Colonic mucosa (tissue), 4 donors: Measurements from ENCODE around the gene ANXA3. TPM values are rescaled to one million over a fixed set of nuclear protein-coding genes. Genes with fewer than 3 reads are reported as not detected.

Experiments used
- DNase-seq: peaks from one replicate; pipeline ENCODE4 v3.0.0-alpha.2; 2020
- H3K27ac ChIP-seq: fragments of 200-600 bp; one replicate; pipeline ENCODE4 v1.8.0; 2021
- H3K27me3 ChIP-seq: fragments of 200-600 bp; one replicate; pipeline ENCODE4 v1.8.0; 2021
- H3K36me3 ChIP-seq: fragments of 200-600 bp; one replicate; pipeline ENCODE4 v1.8.0; 2021
- H3K4me1 ChIP-seq: fragments of 200-600 bp; one replicate; pipeline ENCODE4 v1.8.0; 2021; ENCODE audit warnings: mild to moderate bottlenecking
- H3K4me3 ChIP-seq: fragments of 200-600 bp; one replicate; pipeline ENCODE4 v1.8.0; 2021
- H3K9ac ChIP-seq, 2 donors: one replicate each; pipeline ENCODE4 v1.7.0; 2013; ENCODE audit warnings: control low read depth in 2 of 2, low read depth in 2 of 2, low read length in 2 of 2
- H3K9me3 ChIP-seq: fragments of 200-600 bp; one replicate; pipeline ENCODE4 v1.8.0; 2021
- CTCF ChIP-seq: fragments of 200-600 bp; IDR thresholded peaks from one replicate; pipeline ENCODE4 v1.8.0; 2022; ENCODE audit warnings: antibody characterized with exemption, mild to moderate bottlenecking
- intact Hi-C: fragments of 100-400 bp; cut with DNase I; formaldehyde crosslinking; loops from one replicate; pipeline ENCODE4 v1.14.1; 2022
- total RNA-seq, 2 donors: library from RNA; stranded (reverse); fragmentation: NEBNext Ultra II Directional in 1 of 2; extraction: Animal tissue kit (Norgen Biotek cat#: 25700) in 1 of 2; gene quantifications; one replicate each; pipeline ENCODE4 v1.2.1, GENCODE V29; 2021
- donor health status: healthy.
- donor health status: DM: no; HTN: no; CAD: no.
- donor health status: DM: no; HTN: no; CAD: no.

Gene ANXA3
- total RNA-seq, 2 donors from 2014 or later = 58.9 to 59.2 TPM

GRCh38 chr4:78648640-78649363, 97.2 kb downstream of the ANXA3 start:
- Histone ChIP-seq H3K9me3 (no peaks in the 10 kb centered on the region), H3K27ac (no peak overlapping the region), H3K27me3 (no peaks in the 10 kb centered on the region), H3K9ac (no peak overlapping the region), H3K36me3 (no peaks in the 10 kb centered on the region), H3K4me3 (no peak overlapping the region), H3K4me1 (peaks cover 4% of the 10 kb centered on the region)
- no peak for TF ChIP-seq CTCF
- DNase-seq = no peak
- intact Hi-C loops = loop anchor here (10.0 kb wide), 1 partner anchor 126 kb away; the partner anchor contains the start of gene BMP2K

- no peaks in the 10 kb centered on the region for H3K9me3 ChIP-seq
- no peak overlapping the region for H3K9ac ChIP-seq
- H3K4me3 ChIP-seq = no peak overlapping the region
- TF ChIP-seq CTCF = no peak
- no peaks in the 10 kb centered on the region for H3K27me3 ChIP-seq
- DNase-seq = no peak
- H3K4me1 ChIP-seq = peaks cover 4% of the 10 kb centered on the region
- intact Hi-C loops = no loop called here
- no peaks in the 10 kb centered on the region for H3K36me3 ChIP-seq
- no peak overlapping the region for H3K27ac ChIP-seq
These were observed 98.8 kb downstream of the ANXA3 start for GRCh38 chr4:78650106-78651024.

- no peak for DNase-seq
- Histone ChIP-seq H3K27ac (no peak overlapping the region), H3K27me3 (no peaks in the 10 kb centered on the region), H3K36me3 (no peaks in the 10 kb centered on the region), H3K9me3 (no peaks in the 10 kb centered on the region), H3K4me1 (peaks cover 1% of the 10 kb centered on the region), H3K9ac (no peak overlapping the region), H3K4me3 (no peak overlapping the region)
- TF ChIP-seq CTCF = no peak
- intact Hi-C loops = no loop called here
These were observed 99.8 kb downstream of the ANXA3 start for GRCh38 chr4:78651250-78651860.

- DNase-seq = no peak
- H3K36me3 ChIP-seq = no peaks in the 10 kb centered on the region
- H3K4me1 ChIP-seq = no peaks in the 10 kb centered on the region
- H3K4me3 ChIP-seq = no peak overlapping the region
- no peaks in the 10 kb centered on the region for H3K9me3 ChIP-seq
- H3K27ac ChIP-seq = no peak overlapping the region
- TF ChIP-seq CTCF = no peak
- intact Hi-C loops = no loop called here
- no peaks in the 10 kb centered on the region for H3K27me3 ChIP-seq
- no peak overlapping the region for H3K9ac ChIP-seq
These were observed 100.8 kb downstream of the ANXA3 start for GRCh38 chr4:78652282-78652876.

- H3K9me3 ChIP-seq = no peaks in the 10 kb centered on the region
- no peaks in the 10 kb centered on the region for H3K27me3 ChIP-seq
- no peak overlapping the region for H3K4me3 ChIP-seq
- no peak overlapping the region for H3K27ac ChIP-seq
- no peaks in the 10 kb centered on the region for H3K36me3 ChIP-seq
- DNase-seq = no peak
- TF ChIP-seq CTCF = no peak
- H3K9ac ChIP-seq = no peak overlapping the region
- H3K4me1 ChIP-seq = no peaks in the 10 kb centered on the region
- intact Hi-C loops = no loop called here
These were observed 102.1 kb downstream of the ANXA3 start for GRCh38 chr4:78653655-78654054.
